ENCODE results near the gene SDS.

Gene SDS

GRCh38 chr12:113345318-113345717 is 58.4 kb downstream of the SDS start:
- no peak for DNase-seq
